ENCODE measurements around the gene CITED1.

DNA sequence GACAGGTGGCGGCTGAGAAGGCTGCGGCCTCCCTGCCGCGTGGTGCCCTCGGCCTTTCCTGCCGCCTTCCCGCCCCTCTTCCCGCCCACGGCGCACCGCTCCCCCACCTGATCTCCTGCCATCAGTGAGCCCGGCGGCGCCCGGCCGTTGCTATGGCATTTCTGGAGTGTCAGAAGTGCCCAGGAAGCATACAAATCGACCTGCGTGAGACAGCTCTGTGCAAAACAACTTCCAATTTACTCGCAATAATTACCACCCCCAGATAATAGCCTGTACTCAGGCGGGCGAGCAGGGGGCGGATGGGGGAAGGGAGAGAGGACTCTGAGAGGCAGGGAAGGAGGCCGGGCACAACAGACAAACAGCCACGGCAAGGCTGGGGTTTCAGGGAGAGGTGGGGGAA is 50.3 kb downstream of the CITED1 start:
- TF ChIP-seq EZH2phosphoT487 (IDR thresholded peaks at IDR 0.05) (no peak), EZH2 (IDR thresholded peaks at IDR 0.05) (no peak)
